ENCODE data around the gene C19orf44. TPM values are rescaled to one million over a fixed set of nuclear protein-coding genes. Genes with fewer than 3 reads are reported as not detected.
"Not testable (repeated sequence)": the region's sequence is repeated elsewhere in the genome, so short reads cannot be mapped to it uniquely, and the experiment has no call there.

The C19orf44 gene
- total and polyA plus RNA-seq, 9 donors = 2.8 to 9.3 (median 8.1) TPM

DNA sequence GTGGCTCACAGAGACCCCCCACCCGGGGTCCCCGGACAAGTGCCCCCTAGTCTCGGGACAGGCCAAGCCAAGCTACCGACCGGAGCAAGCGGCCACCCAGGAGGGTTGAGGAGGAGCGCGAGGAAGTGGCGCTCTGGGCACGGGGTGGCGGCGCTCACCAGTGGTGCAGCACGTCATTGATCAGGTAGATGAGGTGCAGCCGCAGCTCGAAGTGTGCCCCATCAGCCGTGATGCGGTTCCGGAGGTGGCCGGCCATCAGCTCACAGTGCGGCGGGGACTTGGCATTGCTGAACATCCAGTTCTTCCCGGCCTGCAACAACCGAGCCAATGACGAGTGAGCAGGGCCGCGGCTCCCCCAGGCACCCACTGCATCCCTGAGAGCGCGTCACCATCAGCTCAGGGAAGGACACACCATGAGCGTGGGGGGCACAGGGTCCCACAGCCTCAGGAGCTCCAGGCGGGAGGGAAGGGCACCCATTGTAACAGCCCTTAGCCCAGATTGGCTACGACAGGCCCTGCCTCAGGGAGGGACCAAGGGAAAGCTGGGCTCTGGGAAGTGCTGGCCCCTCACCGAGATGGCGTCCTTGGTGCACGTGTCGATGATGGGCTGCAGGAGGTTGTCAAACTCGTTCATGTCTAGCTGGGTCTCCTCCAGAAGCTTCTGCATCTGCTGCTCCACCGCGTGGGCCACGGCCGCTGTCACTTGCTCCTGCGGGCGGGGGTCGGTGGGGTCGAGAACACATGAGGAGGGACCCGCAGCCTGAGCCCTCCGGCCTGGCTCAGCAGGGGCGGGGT, 36.4 kb downstream of the C19orf44 start:
- Histone ChIP-seq H3K9me3 (replicated peaks; ENCODE audit: control insufficient read depth, low read depth, low read length) (no peaks in the 10 kb centered on the region), H3K36me3 (ENCODE audit: control insufficient read depth, insufficient read depth, low read length) (peaks cover 85% of the 10 kb centered on the region), H3K4me3 (ENCODE audit: low read length) (no peak overlapping the region), H3K27me3 (ENCODE audit: control insufficient read depth, insufficient read depth, low read length) (no peaks in the 10 kb centered on the region), H3K4me1 (ENCODE audit: control insufficient read depth, insufficient read depth, low read length) (no peaks in the 10 kb centered on the region), H3K27ac (ENCODE audit: low read length) (no peak overlapping the region)
- no peak for DNase-seq
- 92% methylated on average over 47 of the region's 47 CpGs for WGBS (ENCODE audit: insufficient coverage)

- peaks cover 83% of the 10 kb centered on the region for H3K36me3 ChIP-seq (ENCODE audit: control insufficient read depth, insufficient read depth, low read length)
- DNase-seq = no peak
- no peaks in the 10 kb centered on the region for H3K9me3 ChIP-seq (replicated peaks; ENCODE audit: control insufficient read depth, low read depth, low read length)
- 86% methylated on average over 7 of the region's 18 CpGs for WGBS (ENCODE audit: insufficient coverage)
- no peak overlapping the region for H3K4me3 ChIP-seq (ENCODE audit: low read length)
- no peaks in the 10 kb centered on the region for H3K27me3 ChIP-seq (ENCODE audit: control insufficient read depth, insufficient read depth, low read length)
- no peaks in the 10 kb centered on the region for H3K4me1 ChIP-seq (ENCODE audit: control insufficient read depth, insufficient read depth, low read length)
- H3K27ac ChIP-seq (ENCODE audit: low read length) = no peak overlapping the region
Measured at GRCh38 chr19:16535381-16535780, 39.2 kb downstream of the C19orf44 start.

GRCh38 chr19:16536130-16536529, 39.9 kb downstream of the C19orf44 start:
- no peak overlapping the region for H3K27ac ChIP-seq (ENCODE audit: low read length)
- WGBS (ENCODE audit: insufficient coverage) = 92% methylated on average over 8 of the region's 9 CpGs
- H3K36me3 ChIP-seq (ENCODE audit: control insufficient read depth, insufficient read depth, low read length) = peaks cover 82% of the 10 kb centered on the region
- DNase-seq = no peak
- no peaks in the 10 kb centered on the region for H3K9me3 ChIP-seq (replicated peaks; ENCODE audit: control insufficient read depth, low read depth, low read length)
- peaks cover 5% of the 10 kb centered on the region for H3K4me1 ChIP-seq (ENCODE audit: control insufficient read depth, insufficient read depth, low read length)
- H3K27me3 ChIP-seq (ENCODE audit: control insufficient read depth, insufficient read depth, low read length) = no peaks in the 10 kb centered on the region
- H3K4me3 ChIP-seq (ENCODE audit: low read length) = no peak overlapping the region

DNA sequence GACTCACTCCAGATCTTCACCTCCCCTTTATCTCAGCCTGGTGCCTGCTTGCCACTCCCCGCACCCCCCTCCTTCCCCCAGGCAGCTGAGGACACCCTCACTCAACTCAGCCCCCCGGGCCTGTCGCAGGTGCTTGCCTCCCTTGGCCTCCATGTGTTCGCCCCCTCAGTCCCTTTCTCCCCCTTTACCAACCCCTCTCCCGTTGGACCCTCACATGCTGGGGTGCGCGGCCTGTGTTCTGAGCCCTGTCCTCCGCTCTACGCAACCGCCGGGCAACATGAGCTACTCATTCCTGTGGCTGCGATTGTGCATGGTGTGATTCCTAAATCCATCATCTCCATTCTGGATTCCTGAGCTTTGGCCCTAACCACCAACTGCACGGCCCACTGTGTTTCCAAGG, 40.9 kb downstream of the C19orf44 start:
- Histone ChIP-seq H3K36me3 (ENCODE audit: control insufficient read depth, insufficient read depth, low read length) (peaks cover 72% of the 10 kb centered on the region), H3K4me1 (ENCODE audit: control insufficient read depth, insufficient read depth, low read length) (peaks cover 11% of the 10 kb centered on the region), H3K9me3 (replicated peaks; ENCODE audit: control insufficient read depth, low read depth, low read length) (no peaks in the 10 kb centered on the region), H3K27me3 (ENCODE audit: control insufficient read depth, insufficient read depth, low read length) (no peaks in the 10 kb centered on the region), H3K4me3 (ENCODE audit: low read length) (no peak overlapping the region), H3K27ac (ENCODE audit: low read length) (no peak overlapping the region)
- DNase-seq = no peak
- 89% methylated on average over 13 of the region's 13 CpGs for WGBS (ENCODE audit: insufficient coverage)

- peaks cover 18% of the 10 kb centered on the region for H3K4me1 ChIP-seq (ENCODE audit: control insufficient read depth, insufficient read depth, low read length)
- no peaks in the 10 kb centered on the region for H3K9me3 ChIP-seq (replicated peaks; ENCODE audit: control insufficient read depth, low read depth, low read length)
- H3K36me3 ChIP-seq (ENCODE audit: control insufficient read depth, insufficient read depth, low read length) = peaks cover 37% of the 10 kb centered on the region
- 91% methylated on average over 12 of the region's 12 CpGs for WGBS (ENCODE audit: insufficient coverage)
- H3K4me3 ChIP-seq (ENCODE audit: low read length) = peak overlapping the region; percentile 80
- H3K27me3 ChIP-seq (ENCODE audit: control insufficient read depth, insufficient read depth, low read length) = no peaks in the 10 kb centered on the region
- H3K27ac ChIP-seq (ENCODE audit: low read length) = no peak overlapping the region
- no peak for DNase-seq
Measured at GRCh38 chr19:16540948-16541347, 44.8 kb downstream of the C19orf44 start.

- no peaks in the 10 kb centered on the region for H3K9me3 ChIP-seq (replicated peaks; ENCODE audit: control insufficient read depth, low read depth, low read length)
- H3K4me3 ChIP-seq (ENCODE audit: low read length) = peak overlapping the region; percentile 80
- 0% methylated on average over 23 of the region's 29 CpGs for WGBS (ENCODE audit: insufficient coverage)
- H3K36me3 ChIP-seq (ENCODE audit: control insufficient read depth, insufficient read depth, low read length) = peaks cover 37% of the 10 kb centered on the region
- DNase-seq = no peak
- H3K27ac ChIP-seq (ENCODE audit: low read length) = peak overlapping the region; percentile 92
- peaks cover 18% of the 10 kb centered on the region for H3K4me1 ChIP-seq (ENCODE audit: control insufficient read depth, insufficient read depth, low read length)
- H3K27me3 ChIP-seq (ENCODE audit: control insufficient read depth, insufficient read depth, low read length) = no peaks in the 10 kb centered on the region
Measured at GRCh38 chr19:16541526-16542044, 45.4 kb downstream of the C19orf44 start.

DNA sequence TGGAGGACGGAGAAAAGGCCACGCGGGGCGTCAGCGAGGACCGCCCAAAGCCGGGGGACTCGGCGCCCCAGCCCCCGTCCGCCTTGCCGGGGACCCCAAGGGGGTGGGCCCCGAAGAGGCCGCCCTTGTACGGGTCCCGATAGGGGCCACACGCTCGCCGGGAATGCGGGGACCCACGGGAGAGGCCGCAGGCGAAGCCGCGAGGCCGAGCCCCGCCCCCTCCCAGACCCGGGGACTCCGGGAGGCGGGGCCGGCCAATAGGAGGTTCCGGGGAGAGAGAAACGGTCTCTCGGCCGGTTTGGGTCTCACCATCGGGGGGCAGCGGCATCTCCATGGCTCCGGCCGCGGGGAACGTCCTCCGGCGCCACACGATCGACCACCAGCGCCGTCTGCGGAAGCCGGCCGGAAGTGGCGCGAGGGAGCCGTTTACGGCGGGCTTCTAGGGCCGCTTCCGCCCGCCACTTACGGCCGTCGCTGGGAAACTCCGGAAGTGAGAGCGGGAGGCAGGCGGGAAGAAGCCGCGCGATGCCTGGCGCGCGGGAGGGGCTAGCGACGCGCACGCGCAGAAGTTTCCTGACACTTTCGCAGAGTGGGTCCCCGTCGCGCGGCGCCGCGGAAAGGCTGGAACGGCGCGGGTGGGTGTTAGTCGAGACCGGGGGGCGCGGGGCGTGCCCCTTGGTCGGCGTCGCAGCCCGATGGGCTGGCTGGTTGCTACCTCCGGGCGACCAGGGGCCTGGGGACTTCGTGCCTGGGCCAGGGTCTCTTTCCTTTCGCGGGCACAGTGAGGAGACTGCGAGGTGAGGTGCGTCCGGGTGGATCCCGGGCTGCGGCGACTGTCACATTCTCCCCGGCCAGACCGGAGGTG, 46.1 kb downstream of the C19orf44 start, which contains the start of gene CHERP:
Gene CHERP, minus strand, starts transcription at position 393 of the 865 bp plus-strand sequence. Its CDS starts 59 bp downstream, at position 334.
- H3K4me1 ChIP-seq (ENCODE audit: control insufficient read depth, insufficient read depth, low read length) = peaks cover 18% of the 10 kb centered on the region
- no peaks in the 10 kb centered on the region for H3K27me3 ChIP-seq (ENCODE audit: control insufficient read depth, insufficient read depth, low read length)
- peak within 1 kb of the TSS; percentile 80 for H3K4me3 ChIP-seq (ENCODE audit: low read length)
- peak; percentile 98 for DNase-seq
- H3K27ac ChIP-seq (ENCODE audit: low read length) = peak within 1 kb of the TSS; percentile 92
- no peaks in the 10 kb centered on the region for H3K9me3 ChIP-seq (replicated peaks; ENCODE audit: control insufficient read depth, low read depth, low read length)
- under 1% methylated on average over 98 of the region's 108 CpGs for WGBS (ENCODE audit: insufficient coverage)
- H3K36me3 ChIP-seq (ENCODE audit: control insufficient read depth, insufficient read depth, low read length) = peaks cover 33% of the 10 kb centered on the region

- no peak for DNase-seq
- Histone ChIP-seq H3K27ac (ENCODE audit: low read length) (peak overlapping the region; percentile 84), H3K36me3 (ENCODE audit: control insufficient read depth, insufficient read depth, low read length) (peaks cover 27% of the 10 kb centered on the region), H3K4me1 (ENCODE audit: control insufficient read depth, insufficient read depth, low read length) (peaks cover 18% of the 10 kb centered on the region), H3K27me3 (ENCODE audit: control insufficient read depth, insufficient read depth, low read length) (no peaks in the 10 kb centered on the region), H3K4me3 (ENCODE audit: low read length) (peak overlapping the region; percentile 80), H3K9me3 (replicated peaks; ENCODE audit: control insufficient read depth, low read depth, low read length) (no peaks in the 10 kb centered on the region)
- 2% methylated on average over 7 of the region's 15 CpGs for WGBS (ENCODE audit: insufficient coverage)
Measured at GRCh38 chr19:16542910-16543472, 46.8 kb downstream of the C19orf44 start.

- DNase-seq; H3K9me3 ChIP-seq (replicated peaks; ENCODE audit: control insufficient read depth, low read depth, low read length); H3K27ac ChIP-seq (ENCODE audit: low read length); H3K4me3 ChIP-seq (ENCODE audit: low read length); H3K27me3 ChIP-seq (ENCODE audit: control insufficient read depth, insufficient read depth, low read length): not testable (repeated sequence)
- no CpG with 5 or more reads among the region's 6 CpGs for WGBS (ENCODE audit: insufficient coverage)
- H3K36me3 ChIP-seq (ENCODE audit: control insufficient read depth, insufficient read depth, low read length) = peaks cover 21% of the 10 kb centered on the region
- H3K4me1 ChIP-seq (ENCODE audit: control insufficient read depth, insufficient read depth, low read length) = peaks cover 18% of the 10 kb centered on the region
Measured at GRCh38 chr19:16543734-16544133, 47.5 kb downstream of the C19orf44 start.

Data from muscle of leg (tissue), 11 donors.